ENCODE measurements around the gene SCN7A. TPM values are rescaled to one million over a fixed set of nuclear protein-coding genes. Genes with fewer than 3 reads are reported as not detected.

Gene SCN7A
- total and polyA plus RNA-seq, 11 donors: 2.6 to 46.3 (median 14.0) TPM

- H3K9me3 ChIP-seq: no peaks in the 10 kb centered on the region
- H3K36me3 ChIP-seq: peaks cover 0 to 27% (median 0%) of the 10 kb centered on the region in 9 donors
- ATAC-seq (no peak), DNase-seq (no peak)
- WGBS, 4 donors: 62 to 72% (median 64%) methylated on average over 3 of the region's 3 CpGs
- H3K27me3 ChIP-seq: no peaks in the 10 kb centered on the region
- H3K4me1 ChIP-seq: no peaks in the 10 kb centered on the region
- intact Hi-C loops (cut with DNase I): no loop called here
- no peak overlapping the region for H3K4me3 ChIP-seq
- H3K27ac ChIP-seq: no peak overlapping the region
- TF ChIP-seq POLR2A (IDR thresholded peaks at IDR 0.05): no peak
- no peak for TF ChIP-seq CTCF (IDR thresholded peaks at IDR 0.05)
Observed at GRCh38 chr2:166436189-166436588, 57.9 kb downstream of the SCN7A start.

- intact Hi-C loops (cut with DNase I): no loop called here
- WGBS, 4 donors: 40 to 61% (median 57%) methylated on average over 1 of the region's 1 CpG
- H3K36me3 ChIP-seq: peaks cover 0 to 18% (median 0%) of the 10 kb centered on the region in 9 donors
- no peaks in the 10 kb centered on the region for H3K9me3 ChIP-seq
- no peak for DNase-seq
- H3K4me3 ChIP-seq: no peak overlapping the region
- ATAC-seq: no peak
- H3K27me3 ChIP-seq: no peaks in the 10 kb centered on the region
- H3K27ac ChIP-seq: no peak overlapping the region
- H3K4me1 ChIP-seq: no peaks in the 10 kb centered on the region
- TF ChIP-seq POLR2A (IDR thresholded peaks at IDR 0.05): no peak
- no peak for TF ChIP-seq CTCF (IDR thresholded peaks at IDR 0.05)
Observed at GRCh38 chr2:166434491-166434890, 59.6 kb downstream of the SCN7A start.

GRCh38 chr2:166433457-166433856, 60.6 kb downstream of the SCN7A start:
- Histone ChIP-seq H3K9me3 (no peaks in the 10 kb centered on the region), H3K4me3 (no peak overlapping the region), H3K4me1 (no peaks in the 10 kb centered on the region), H3K36me3 (peaks cover 0 to 26% (median 0%) of the 10 kb centered on the region in 9 donors), H3K27me3 (no peaks in the 10 kb centered on the region), H3K27ac (no peak overlapping the region)
- intact Hi-C loops (cut with DNase I): no loop called here
- 28 to 55% (median 37%) methylated on average over 1 of the region's 1 CpG for WGBS, 4 donors
- DNase-seq (no peak), ATAC-seq (no peak)
- no peak for TF ChIP-seq POLR2A (IDR thresholded peaks at IDR 0.05)
- TF ChIP-seq CTCF (IDR thresholded peaks at IDR 0.05): no peak

- Histone ChIP-seq H3K4me1 (no peaks in the 10 kb centered on the region), H3K9me3 (no peaks in the 10 kb centered on the region), H3K36me3 (peaks cover 0 to 23% (median 0%) of the 10 kb centered on the region in 9 donors), H3K27me3 (no peaks in the 10 kb centered on the region), H3K27ac (no peak overlapping the region), H3K4me3 (no peak overlapping the region)
- 53 to 74% (median 64%) methylated on average over 1 of the region's 1 CpG for WGBS, 4 donors
- intact Hi-C loops (cut with DNase I): no loop called here
- DNase-seq: no peak
- no peak for ATAC-seq
- TF ChIP-seq CTCF (IDR thresholded peaks at IDR 0.05): no peak
- TF ChIP-seq POLR2A (IDR thresholded peaks at IDR 0.05): no peak
Observed at GRCh38 chr2:166432331-166432730, 61.7 kb downstream of the SCN7A start.
